AG10803 (cell line): ENCODE results near the gene PDXK.

Experiments used
- DNase-seq: peaks from one replicate; pipeline ENCODE4 v3.0.0; 2010; ENCODE audit warnings: low read depth
- H3K4me3 ChIP-seq: 2 replicates; pipeline ENCODE4 v1.5.1; 2011; ENCODE audit warnings: mild to moderate bottlenecking, low read length, control low read depth
- CTCF ChIP-seq: conservative IDR thresholded peaks from 2 replicates; pipeline ENCODE4 v1.5.1; 2011; ENCODE audit warnings: mild to moderate bottlenecking, low read length, control low read depth, inconsistent platforms

The PDXK gene

DNA sequence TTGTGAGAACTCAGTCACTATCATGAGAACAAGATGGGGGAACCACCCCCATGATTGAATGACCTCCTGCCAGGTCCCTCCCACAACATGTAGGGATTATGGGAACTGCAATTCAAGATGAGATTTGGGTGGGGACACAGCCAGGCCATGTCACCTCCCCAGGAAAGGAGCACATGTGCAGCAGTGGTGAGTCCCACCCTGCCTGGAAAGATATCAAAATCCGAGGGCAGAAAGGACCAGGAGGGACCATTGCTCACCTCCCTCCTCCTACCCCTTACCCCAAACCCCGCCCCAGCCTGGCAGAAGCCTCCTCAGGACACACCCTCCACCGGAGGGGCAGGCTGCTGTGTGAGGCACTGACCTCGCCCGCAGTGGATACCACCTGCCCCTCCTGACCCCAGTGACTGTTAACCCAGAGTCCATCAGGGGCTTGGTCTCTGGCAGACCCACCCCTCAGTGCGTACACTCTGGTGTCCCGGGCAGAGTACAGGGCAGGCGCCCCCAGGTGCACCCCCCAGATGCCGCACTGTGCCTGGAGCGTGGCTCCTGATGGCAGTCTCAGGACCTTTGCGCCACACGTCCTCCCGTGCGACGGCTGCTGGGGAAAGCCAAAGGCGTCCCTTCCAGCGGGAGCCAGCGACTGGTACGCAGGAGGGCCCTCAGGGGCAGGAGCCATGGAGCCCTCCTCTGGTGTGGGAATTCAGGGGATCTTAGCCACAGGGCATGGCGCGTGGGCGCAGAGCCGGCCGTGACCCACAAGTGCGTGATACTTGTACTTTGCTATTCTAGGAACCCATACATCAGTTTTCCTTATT, 20.9 kb downstream of the PDXK start:
- no peak for DNase-seq

DNA sequence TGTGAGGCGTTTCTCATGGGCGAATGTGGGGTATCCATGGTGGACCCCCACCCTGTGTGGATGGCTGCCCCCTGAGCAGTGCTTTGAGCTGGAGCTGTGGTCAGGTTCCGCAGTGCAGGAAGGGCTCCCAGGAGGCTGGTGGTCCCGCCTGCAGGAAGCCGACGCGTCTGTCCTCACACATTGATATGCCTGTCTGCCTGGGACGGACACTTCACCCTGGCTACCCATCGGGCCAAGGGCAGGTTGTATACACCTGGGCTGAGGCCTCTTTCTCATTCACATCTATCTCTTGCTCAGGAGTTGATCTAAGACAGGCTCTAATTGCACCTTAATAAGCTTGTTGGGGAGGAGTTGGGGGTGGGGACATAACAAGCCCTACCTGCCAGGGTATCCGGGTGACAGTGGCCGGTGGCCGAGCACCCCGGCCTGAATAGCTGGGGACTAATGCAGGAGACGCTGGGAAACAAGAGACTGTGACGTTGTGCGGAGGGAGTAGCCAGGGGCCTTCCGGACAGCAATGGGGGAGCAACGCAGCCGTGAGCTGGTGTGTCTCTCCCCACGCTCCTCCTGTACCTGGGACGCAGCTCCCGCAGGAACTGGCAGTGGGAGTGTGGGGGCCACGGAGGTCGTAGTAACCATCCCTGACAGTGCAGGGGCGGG, 21.7 kb downstream of the PDXK start:
- H3K4me3 ChIP-seq, result no peak overlapping the region
- DNase-seq, result peak; percentile 49
- TF ChIP-seq CTCF, result no peak

More for the DNA sequence above, 20.9 kb downstream of the PDXK start:
- no peak for TF ChIP-seq CTCF
- no peak overlapping the region for H3K4me3 ChIP-seq

DNA sequence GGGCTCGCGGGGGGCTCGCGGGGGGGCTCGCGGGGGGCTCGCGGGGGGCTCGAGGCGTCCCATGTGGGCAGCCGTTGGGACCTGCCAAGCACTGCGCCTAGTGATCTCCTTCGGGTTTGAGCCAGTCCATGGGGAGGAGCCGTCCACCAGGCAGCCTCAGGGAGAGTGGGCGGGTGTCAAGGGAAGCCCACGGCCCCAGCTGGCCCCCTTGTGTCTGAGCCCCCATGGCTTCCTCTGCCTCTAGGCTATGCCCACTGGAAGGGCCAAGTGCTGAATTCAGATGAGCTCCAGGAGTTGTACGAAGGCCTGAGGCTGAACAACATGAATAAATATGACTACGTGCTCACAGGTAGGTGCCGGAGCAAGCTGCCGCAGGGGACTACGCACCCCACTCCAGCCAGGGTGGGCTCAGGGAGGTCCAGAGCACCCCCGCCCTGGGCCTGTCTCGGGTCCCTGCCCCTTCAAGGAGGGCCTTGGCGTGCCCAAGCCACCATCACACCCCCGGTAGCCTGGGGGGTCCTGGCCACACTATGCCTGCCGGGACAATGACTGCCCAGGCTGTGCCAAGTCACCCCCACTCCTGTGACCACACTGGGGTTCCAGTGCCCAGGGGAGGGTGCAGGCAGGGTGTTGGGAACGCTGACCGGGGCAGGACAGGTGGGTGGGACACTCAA, 22.6 kb downstream of the PDXK start:
- DNase-seq, result no peak
- no peak for TF ChIP-seq CTCF
- H3K4me3 ChIP-seq, result no peak overlapping the region

DNA sequence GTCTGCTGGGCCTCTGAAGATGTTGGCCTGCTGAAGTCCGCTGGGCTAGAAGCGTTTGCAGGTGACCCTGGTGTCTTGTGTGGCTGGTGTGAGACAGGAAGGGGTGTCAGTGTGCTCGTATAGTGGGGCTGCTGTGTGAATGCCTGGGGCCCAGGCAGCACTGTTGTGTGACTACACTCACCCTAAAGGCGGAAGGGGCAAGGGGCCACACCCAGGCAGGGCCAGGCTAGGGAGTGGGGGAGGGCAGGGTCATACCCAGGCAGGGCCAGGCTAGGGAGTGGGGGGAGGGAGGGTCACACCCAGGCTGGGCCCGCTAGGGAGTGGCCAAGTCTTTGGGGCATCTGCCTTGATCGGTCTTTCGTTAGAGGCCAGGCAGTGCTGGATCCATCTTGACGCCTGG, 25.0 kb downstream of the PDXK start:
- no peak overlapping the region for H3K4me3 ChIP-seq
- no peak for TF ChIP-seq CTCF
- no peak for DNase-seq

GRCh38 chr21:43744725-43745124, 25.8 kb downstream of the PDXK start:
- no peak overlapping the region for H3K4me3 ChIP-seq
- no peak for DNase-seq
- no peak for TF ChIP-seq CTCF

GRCh38 chr21:43745772-43746517, 27.0 kb downstream of the PDXK start:
- H3K4me3 ChIP-seq, result no peak overlapping the region
- no peak for DNase-seq

More at GRCh38 chr21:43745772-43746517, 27.0 kb downstream of the PDXK start:
- no peak for TF ChIP-seq CTCF
